HL-60 (cell line): ENCODE data around the gene RAB28.

Experiments
- DNase-seq, 2 experiments: peaks; one replicate each; pipeline ENCODE4 v3.0.0-alpha.2; 2010 to 2020; ENCODE audit warnings: low read depth in 1 of 2, low spot score in 1 of 2
- H3K27ac ChIP-seq: fragments of 250-450 bp; sonication (Bioruptor Pico); replicated peaks from 2 replicates; pipeline ENCODE4 v1.5.1; 2020; ENCODE audit warnings: mild to moderate bottlenecking, moderate library complexity
- H3K27me3 ChIP-seq: fragments of 250-450 bp; sonication (Bioruptor Pico); 2 replicates; pipeline ENCODE4 v1.5.1; 2021; ENCODE audit warnings: mild to moderate bottlenecking, moderate library complexity; ENCODE audit not compliant: insufficient read depth, poor library complexity, severe bottlenecking
- H3K4me3 ChIP-seq: replicated peaks from 2 replicates; pipeline ENCODE4 v1.5.1; 2011; ENCODE audit warnings: mild to moderate bottlenecking, control low read depth, low read length; ENCODE audit not compliant: insufficient read depth
- GABPA ChIP-seq: IDR thresholded peaks from 2 replicates; pipeline ENCODE4 v1.6.1; 2012; ENCODE audit warnings: low read depth
- POLR2AphosphoS5 ChIP-seq: IDR thresholded peaks from 2 replicates; pipeline ENCODE4 v1.6.1; 2012; ENCODE audit warnings: low read depth
- SPI1 ChIP-seq: IDR thresholded peaks from 2 replicates; pipeline ENCODE4 v1.6.1; 2012; ENCODE audit warnings: low read depth, mild to moderate bottlenecking, borderline replicate concordance
- TF ChIP-seq, protein P1 (sequence below): IDR thresholded peaks from one replicate; pipeline ENCODE4 v1.5.1; 2011; ENCODE audit warnings: low read length, control low read depth, inconsistent platforms; ENCODE audit not compliant: insufficient read depth
- TF ChIP-seq, protein P2 (sequence below): IDR thresholded peaks from 2 replicates; pipeline ENCODE4 v1.6.1; 2012; ENCODE audit warnings: low read depth; ENCODE audit not compliant: insufficient replicate concordance

RAB28 gene

DNA sequence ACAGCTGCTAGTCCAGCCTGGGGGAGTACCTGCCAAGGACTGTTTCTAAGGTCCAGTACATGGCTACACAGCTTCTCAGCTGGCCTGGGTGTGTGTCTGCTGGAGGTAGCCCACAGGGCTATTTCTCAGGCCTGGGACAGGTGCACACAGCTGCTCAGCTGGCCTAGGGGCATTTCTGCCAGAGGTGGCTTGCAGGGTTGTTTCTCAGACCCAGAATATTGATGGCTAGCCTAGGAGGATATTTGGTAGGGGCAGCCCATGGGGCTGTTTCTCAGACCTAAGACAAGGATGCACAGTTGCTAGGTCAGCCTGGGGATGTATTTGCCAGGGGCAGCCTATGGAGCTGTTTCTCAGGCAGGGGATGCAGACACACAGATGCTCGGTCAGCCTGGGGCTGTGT is 29.4 kb downstream of the RAB28 start:
- no peak overlapping the region for H3K27ac ChIP-seq
- H3K4me3 ChIP-seq: no peak overlapping the region

DNA sequence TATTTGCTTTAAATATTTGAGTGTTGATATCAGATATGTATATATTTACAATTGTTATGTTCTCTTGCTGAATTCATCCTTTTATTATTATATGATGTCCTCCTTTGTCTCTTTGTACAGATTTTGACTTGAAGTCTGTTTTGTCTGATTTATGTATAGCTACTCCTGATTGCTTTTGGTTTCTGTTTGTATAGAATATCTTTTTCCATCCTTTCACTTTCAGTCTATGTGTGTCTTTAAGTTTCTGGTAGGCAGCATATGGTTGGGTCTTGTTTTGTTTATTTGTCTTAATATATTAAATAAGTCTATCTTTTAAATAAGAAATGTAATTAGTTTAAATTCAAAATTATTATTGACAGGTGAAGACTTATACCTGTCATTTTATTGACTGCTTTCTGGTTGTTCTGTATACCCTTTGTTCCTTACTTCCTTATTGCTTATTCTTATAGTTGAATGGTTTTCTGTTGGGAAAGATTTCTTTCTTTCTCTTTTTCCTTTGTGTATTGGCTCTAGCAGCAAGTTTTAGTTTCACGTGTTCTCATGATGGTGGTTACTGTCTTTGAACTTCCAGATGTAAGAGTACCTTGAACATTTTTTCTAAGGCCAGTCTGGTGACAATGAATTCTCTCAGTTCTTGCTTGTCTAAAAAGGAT is 31.1 kb downstream of the RAB28 start:
- Histone ChIP-seq H3K27me3 (no peaks in the 10 kb centered on the region), H3K27ac (no peak overlapping the region), H3K4me3 (no peak overlapping the region)
- TF ChIP-seq GABPA (no peak), POLR2AphosphoS5 (no peak), SPI1 (no peak)
- TF ChIP-seq, protein P1, sequence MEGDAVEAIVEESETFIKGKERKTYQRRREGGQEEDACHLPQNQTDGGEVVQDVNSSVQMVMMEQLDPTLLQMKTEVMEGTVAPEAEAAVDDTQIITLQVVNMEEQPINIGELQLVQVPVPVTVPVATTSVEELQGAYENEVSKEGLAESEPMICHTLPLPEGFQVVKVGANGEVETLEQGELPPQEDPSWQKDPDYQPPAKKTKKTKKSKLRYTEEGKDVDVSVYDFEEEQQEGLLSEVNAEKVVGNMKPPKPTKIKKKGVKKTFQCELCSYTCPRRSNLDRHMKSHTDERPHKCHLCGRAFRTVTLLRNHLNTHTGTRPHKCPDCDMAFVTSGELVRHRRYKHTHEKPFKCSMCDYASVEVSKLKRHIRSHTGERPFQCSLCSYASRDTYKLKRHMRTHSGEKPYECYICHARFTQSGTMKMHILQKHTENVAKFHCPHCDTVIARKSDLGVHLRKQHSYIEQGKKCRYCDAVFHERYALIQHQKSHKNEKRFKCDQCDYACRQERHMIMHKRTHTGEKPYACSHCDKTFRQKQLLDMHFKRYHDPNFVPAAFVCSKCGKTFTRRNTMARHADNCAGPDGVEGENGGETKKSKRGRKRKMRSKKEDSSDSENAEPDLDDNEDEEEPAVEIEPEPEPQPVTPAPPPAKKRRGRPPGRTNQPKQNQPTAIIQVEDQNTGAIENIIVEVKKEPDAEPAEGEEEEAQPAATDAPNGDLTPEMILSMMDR: no peak
- TF ChIP-seq, protein P2, sequence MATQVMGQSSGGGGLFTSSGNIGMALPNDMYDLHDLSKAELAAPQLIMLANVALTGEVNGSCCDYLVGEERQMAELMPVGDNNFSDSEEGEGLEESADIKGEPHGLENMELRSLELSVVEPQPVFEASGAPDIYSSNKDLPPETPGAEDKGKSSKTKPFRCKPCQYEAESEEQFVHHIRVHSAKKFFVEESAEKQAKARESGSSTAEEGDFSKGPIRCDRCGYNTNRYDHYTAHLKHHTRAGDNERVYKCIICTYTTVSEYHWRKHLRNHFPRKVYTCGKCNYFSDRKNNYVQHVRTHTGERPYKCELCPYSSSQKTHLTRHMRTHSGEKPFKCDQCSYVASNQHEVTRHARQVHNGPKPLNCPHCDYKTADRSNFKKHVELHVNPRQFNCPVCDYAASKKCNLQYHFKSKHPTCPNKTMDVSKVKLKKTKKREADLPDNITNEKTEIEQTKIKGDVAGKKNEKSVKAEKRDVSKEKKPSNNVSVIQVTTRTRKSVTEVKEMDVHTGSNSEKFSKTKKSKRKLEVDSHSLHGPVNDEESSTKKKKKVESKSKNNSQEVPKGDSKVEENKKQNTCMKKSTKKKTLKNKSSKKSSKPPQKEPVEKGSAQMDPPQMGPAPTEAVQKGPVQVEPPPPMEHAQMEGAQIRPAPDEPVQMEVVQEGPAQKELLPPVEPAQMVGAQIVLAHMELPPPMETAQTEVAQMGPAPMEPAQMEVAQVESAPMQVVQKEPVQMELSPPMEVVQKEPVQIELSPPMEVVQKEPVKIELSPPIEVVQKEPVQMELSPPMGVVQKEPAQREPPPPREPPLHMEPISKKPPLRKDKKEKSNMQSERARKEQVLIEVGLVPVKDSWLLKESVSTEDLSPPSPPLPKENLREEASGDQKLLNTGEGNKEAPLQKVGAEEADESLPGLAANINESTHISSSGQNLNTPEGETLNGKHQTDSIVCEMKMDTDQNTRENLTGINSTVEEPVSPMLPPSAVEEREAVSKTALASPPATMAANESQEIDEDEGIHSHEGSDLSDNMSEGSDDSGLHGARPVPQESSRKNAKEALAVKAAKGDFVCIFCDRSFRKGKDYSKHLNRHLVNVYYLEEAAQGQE: no peak
- DNase-seq: no peak

More for the DNA sequence above, 29.4 kb downstream of the RAB28 start:
- H3K27me3 ChIP-seq: no peaks in the 10 kb centered on the region
- TF ChIP-seq SPI1 (no peak), POLR2AphosphoS5 (no peak), GABPA (no peak)
- TF ChIP-seq, protein P2: no peak
- TF ChIP-seq, protein P1: no peak
- DNase-seq: no peak

DNA sequence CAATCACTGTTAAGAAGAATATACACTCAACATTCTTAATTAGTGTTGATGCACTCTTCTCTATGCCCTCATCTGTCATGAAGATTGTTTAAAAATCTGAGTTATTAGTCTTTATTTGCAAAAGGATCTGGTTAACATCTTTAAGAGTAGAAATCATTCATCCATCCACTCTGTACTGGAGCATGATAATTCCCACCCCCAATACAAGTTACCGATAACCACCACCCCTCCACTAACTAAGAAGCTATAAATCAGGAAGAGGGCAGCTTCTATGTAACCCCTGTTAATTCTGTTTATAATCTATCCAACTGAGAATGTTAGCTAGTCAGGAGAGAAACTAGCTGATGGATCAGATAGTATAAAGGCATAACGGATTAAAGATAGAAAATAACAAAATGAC is 34.5 kb downstream of the RAB28 start:
- DNase-seq: no peak
- TF ChIP-seq POLR2AphosphoS5: no peak
- no peak for TF ChIP-seq SPI1
- TF ChIP-seq, protein P1: no peak
- no peak for TF ChIP-seq GABPA
- TF ChIP-seq, protein P2: no peak

More for the DNA sequence above, 34.5 kb downstream of the RAB28 start:
- no peaks in the 10 kb centered on the region for H3K27me3 ChIP-seq
- H3K27ac ChIP-seq: no peak overlapping the region
- no peak overlapping the region for H3K4me3 ChIP-seq
